Measurements from ENCODE around the gene DAAM1.

The DAAM1 gene

DNA sequence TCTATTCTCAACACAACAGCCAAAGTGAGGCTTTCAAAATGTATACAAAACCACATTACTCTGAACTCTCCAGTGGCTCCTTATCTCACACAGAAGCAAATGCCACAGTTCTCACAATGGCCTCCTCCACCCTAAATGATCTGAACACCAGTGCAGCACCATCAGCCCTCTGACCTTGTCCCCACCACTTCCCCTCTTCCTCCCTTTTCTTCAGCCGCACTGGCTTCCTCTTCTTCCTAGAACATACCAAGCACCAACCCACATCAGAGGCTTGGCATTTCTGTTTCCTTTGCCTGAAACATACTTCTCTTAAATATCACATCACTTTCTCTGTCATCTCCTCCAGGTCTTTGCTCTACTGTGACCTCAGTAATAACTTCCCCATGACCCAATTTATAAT, 210.4 kb downstream of the DAAM1 start:
- Histone ChIP-seq H3K4me1 (ENCODE audit: control insufficient read depth, insufficient read depth, low read length) (peaks cover 7% of the 10 kb centered on the region), H3K27ac (ENCODE audit: low read depth, low read length) (no peak overlapping the region), H3K9ac (ENCODE audit: low read depth, low read length) (no peak overlapping the region), H3K36me3 (ENCODE audit: control insufficient read depth, insufficient read depth, low read length) (no peaks in the 10 kb centered on the region), H3K4me3 (ENCODE audit: low read depth, low read length) (no peak overlapping the region), H3K9me3 (ENCODE audit: control insufficient read depth, insufficient read depth, low read length) (no peaks in the 10 kb centered on the region), H3K27me3 (ENCODE audit: control insufficient read depth, insufficient read depth, low read length) (no peaks in the 10 kb centered on the region)

- Histone ChIP-seq H3K4me1 (ENCODE audit: control insufficient read depth, insufficient read depth, low read length) (no peaks in the 10 kb centered on the region), H3K4me3 (ENCODE audit: low read depth, low read length) (no peak overlapping the region), H3K27me3 (ENCODE audit: control insufficient read depth, insufficient read depth, low read length) (no peaks in the 10 kb centered on the region), H3K27ac (ENCODE audit: low read depth, low read length) (no peak overlapping the region), H3K9ac (ENCODE audit: low read depth, low read length) (no peak overlapping the region), H3K9me3 (ENCODE audit: control insufficient read depth, insufficient read depth, low read length) (peaks cover 9% of the 10 kb centered on the region), H3K36me3 (ENCODE audit: control insufficient read depth, insufficient read depth, low read length) (no peaks in the 10 kb centered on the region)
These were observed 218.2 kb downstream of the DAAM1 start for GRCh38 chr14:59406454-59407245.

- H3K9me3 ChIP-seq (ENCODE audit: control insufficient read depth, insufficient read depth, low read length) = peaks cover 9% of the 10 kb centered on the region
- H3K4me1 ChIP-seq (ENCODE audit: control insufficient read depth, insufficient read depth, low read length) = no peaks in the 10 kb centered on the region
- no peaks in the 10 kb centered on the region for H3K27me3 ChIP-seq (ENCODE audit: control insufficient read depth, insufficient read depth, low read length)
- H3K36me3 ChIP-seq (ENCODE audit: control insufficient read depth, insufficient read depth, low read length) = no peaks in the 10 kb centered on the region
- H3K9ac ChIP-seq (ENCODE audit: low read depth, low read length) = no peak overlapping the region
- H3K4me3 ChIP-seq (ENCODE audit: low read depth, low read length) = no peak overlapping the region
- no peak overlapping the region for H3K27ac ChIP-seq (ENCODE audit: low read depth, low read length)
These were observed 219.0 kb downstream of the DAAM1 start for GRCh38 chr14:59407246-59408010.

GRCh38 chr14:59415836-59416602, 227.6 kb downstream of the DAAM1 start:
- Histone ChIP-seq H3K4me1 (ENCODE audit: control insufficient read depth, insufficient read depth, low read length) (no peaks in the 10 kb centered on the region), H3K4me3 (ENCODE audit: low read depth, low read length) (no peak overlapping the region), H3K27ac (ENCODE audit: low read depth, low read length) (no peak overlapping the region), H3K9ac (ENCODE audit: low read depth, low read length) (no peak overlapping the region), H3K36me3 (ENCODE audit: control insufficient read depth, insufficient read depth, low read length) (no peaks in the 10 kb centered on the region), H3K9me3 (ENCODE audit: control insufficient read depth, insufficient read depth, low read length) (no peaks in the 10 kb centered on the region), H3K27me3 (ENCODE audit: control insufficient read depth, insufficient read depth, low read length) (no peaks in the 10 kb centered on the region)

- H3K9me3 ChIP-seq (ENCODE audit: control insufficient read depth, insufficient read depth, low read length) = no peaks in the 10 kb centered on the region
- no peak overlapping the region for H3K9ac ChIP-seq (ENCODE audit: low read depth, low read length)
- no peak overlapping the region for H3K4me3 ChIP-seq (ENCODE audit: low read depth, low read length)
- H3K4me1 ChIP-seq (ENCODE audit: control insufficient read depth, insufficient read depth, low read length) = no peaks in the 10 kb centered on the region
- H3K27ac ChIP-seq (ENCODE audit: low read depth, low read length) = no peak overlapping the region
- no peaks in the 10 kb centered on the region for H3K27me3 ChIP-seq (ENCODE audit: control insufficient read depth, insufficient read depth, low read length)
- no peaks in the 10 kb centered on the region for H3K36me3 ChIP-seq (ENCODE audit: control insufficient read depth, insufficient read depth, low read length)
These were observed 228.8 kb downstream of the DAAM1 start for GRCh38 chr14:59417311-59417710.

- H3K9ac ChIP-seq (ENCODE audit: low read depth, low read length) = no peak overlapping the region
- H3K4me3 ChIP-seq (ENCODE audit: low read depth, low read length) = no peak overlapping the region
- no peak overlapping the region for H3K27ac ChIP-seq (ENCODE audit: low read depth, low read length)
- no peaks in the 10 kb centered on the region for H3K9me3 ChIP-seq (ENCODE audit: control insufficient read depth, insufficient read depth, low read length)
- no peaks in the 10 kb centered on the region for H3K4me1 ChIP-seq (ENCODE audit: control insufficient read depth, insufficient read depth, low read length)
- H3K36me3 ChIP-seq (ENCODE audit: control insufficient read depth, insufficient read depth, low read length) = no peaks in the 10 kb centered on the region
- H3K27me3 ChIP-seq (ENCODE audit: control insufficient read depth, insufficient read depth, low read length) = no peaks in the 10 kb centered on the region
These were observed 230.8 kb downstream of the DAAM1 start for GRCh38 chr14:59419303-59419702.
